ENCODE measurements around the gene ST6GALNAC3. TPM values are rescaled to one million over a fixed set of nuclear protein-coding genes. Genes with fewer than 3 reads are reported as not detected.

The ST6GALNAC3 gene
- total RNA-seq, 1 donor from 2014 or later = 23.6 TPM

GRCh38 chr1:76068542-76068941 lies 6.0 kb upstream of the ST6GALNAC3 start:
- Histone ChIP-seq H3K36me3 (no peaks in the 10 kb centered on the region), H3F3A (ENCODE audit: low read depth) (no peaks in the 10 kb centered on the region), H3K4me1 (no peaks in the 10 kb centered on the region), H3K79me2 (ENCODE audit: low read depth) (no peaks in the 10 kb centered on the region), H4K20me1 (ENCODE audit: low read depth) (no peaks in the 10 kb centered on the region), H3K27ac (no peak overlapping the region), H3K27me3 (peaks cover 3% of the 10 kb centered on the region), H3K9me3 (ENCODE audit: low read depth) (no peaks in the 10 kb centered on the region), H3K4me2 (no peak overlapping the region), H3K4me3 (no peak overlapping the region), H3K9ac (no peak overlapping the region), H2AFZ (replicated peaks) (no peak overlapping the region)
- no peak for DNase-seq (ENCODE audit: low spot score)
- Mint-ChIP-seq H3K9me3 (no peaks in the 10 kb centered on the region), H3K4me1 (peaks cover 5% of the 10 kb centered on the region), H3K27ac (no peak overlapping the region), H3K4me3 (no peak overlapping the region), H3K36me3 (no peaks in the 10 kb centered on the region), H3K27me3 (ENCODE audit: insufficient read depth, low read depth) (peaks cover 6% of the 10 kb centered on the region)
- TF ChIP-seq, protein P1, sequence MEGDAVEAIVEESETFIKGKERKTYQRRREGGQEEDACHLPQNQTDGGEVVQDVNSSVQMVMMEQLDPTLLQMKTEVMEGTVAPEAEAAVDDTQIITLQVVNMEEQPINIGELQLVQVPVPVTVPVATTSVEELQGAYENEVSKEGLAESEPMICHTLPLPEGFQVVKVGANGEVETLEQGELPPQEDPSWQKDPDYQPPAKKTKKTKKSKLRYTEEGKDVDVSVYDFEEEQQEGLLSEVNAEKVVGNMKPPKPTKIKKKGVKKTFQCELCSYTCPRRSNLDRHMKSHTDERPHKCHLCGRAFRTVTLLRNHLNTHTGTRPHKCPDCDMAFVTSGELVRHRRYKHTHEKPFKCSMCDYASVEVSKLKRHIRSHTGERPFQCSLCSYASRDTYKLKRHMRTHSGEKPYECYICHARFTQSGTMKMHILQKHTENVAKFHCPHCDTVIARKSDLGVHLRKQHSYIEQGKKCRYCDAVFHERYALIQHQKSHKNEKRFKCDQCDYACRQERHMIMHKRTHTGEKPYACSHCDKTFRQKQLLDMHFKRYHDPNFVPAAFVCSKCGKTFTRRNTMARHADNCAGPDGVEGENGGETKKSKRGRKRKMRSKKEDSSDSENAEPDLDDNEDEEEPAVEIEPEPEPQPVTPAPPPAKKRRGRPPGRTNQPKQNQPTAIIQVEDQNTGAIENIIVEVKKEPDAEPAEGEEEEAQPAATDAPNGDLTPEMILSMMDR (IDR thresholded peaks at IDR 0.05) = no peak
- no peak for TF ChIP-seq EZH2 (IDR thresholded peaks at IDR 0.05)
- no peak for TF ChIP-seq EZH2phosphoT487 (IDR thresholded peaks at IDR 0.05)

GRCh38 chr1:76068953-76069561 lies 5.5 kb upstream of the ST6GALNAC3 start:
- no peaks in the 10 kb centered on the region for H3K36me3 ChIP-seq
- Mint-ChIP-seq H3K4me1 (peaks cover 9% of the 10 kb centered on the region), H3K36me3 (no peaks in the 10 kb centered on the region), H3K4me3 (no peak overlapping the region), H3K9me3 (no peaks in the 10 kb centered on the region), H3K27me3 (ENCODE audit: insufficient read depth, low read depth) (peaks cover 6% of the 10 kb centered on the region), H3K27ac (peak overlapping the region; percentile 13)
- TF ChIP-seq EZH2 (IDR thresholded peaks at IDR 0.05) (no peak), EZH2phosphoT487 (IDR thresholded peaks at IDR 0.05) (no peak)
- TF ChIP-seq, protein P1 (IDR thresholded peaks at IDR 0.05) = no peak
- H3K79me2 ChIP-seq (ENCODE audit: low read depth) = no peaks in the 10 kb centered on the region
- no peak overlapping the region for H3K4me3 ChIP-seq
- no peak overlapping the region for H3K9ac ChIP-seq
- no peaks in the 10 kb centered on the region for H4K20me1 ChIP-seq (ENCODE audit: low read depth)
- H3K27me3 ChIP-seq = peaks cover 8% of the 10 kb centered on the region
- H3F3A ChIP-seq (ENCODE audit: low read depth) = no peaks in the 10 kb centered on the region
- no peaks in the 10 kb centered on the region for H3K4me1 ChIP-seq
- H2AFZ ChIP-seq (replicated peaks) = no peak overlapping the region
- no peak overlapping the region for H3K27ac ChIP-seq
- DNase-seq (ENCODE audit: low spot score) = no peak
- no peak overlapping the region for H3K4me2 ChIP-seq
- no peaks in the 10 kb centered on the region for H3K9me3 ChIP-seq (ENCODE audit: low read depth)

- no peak for DNase-seq (ENCODE audit: low spot score)
- Mint-ChIP-seq H3K27ac (no peak overlapping the region), H3K9me3 (no peaks in the 10 kb centered on the region), H3K4me1 (peaks cover 21% of the 10 kb centered on the region), H3K36me3 (no peaks in the 10 kb centered on the region), H3K27me3 (ENCODE audit: insufficient read depth, low read depth) (peaks cover 9% of the 10 kb centered on the region), H3K4me3 (no peak overlapping the region)
- no peak overlapping the region for H3K27ac ChIP-seq
- TF ChIP-seq EZH2 (IDR thresholded peaks at IDR 0.05) = no peak
- TF ChIP-seq EZH2phosphoT487 (IDR thresholded peaks at IDR 0.05) = no peak
- TF ChIP-seq, protein P1 (IDR thresholded peaks at IDR 0.05) = no peak
- H3K36me3 ChIP-seq = no peaks in the 10 kb centered on the region
- H4K20me1 ChIP-seq (ENCODE audit: low read depth) = no peaks in the 10 kb centered on the region
- H3F3A ChIP-seq (ENCODE audit: low read depth) = peaks cover 3% of the 10 kb centered on the region
- H3K27me3 ChIP-seq = peaks cover 8% of the 10 kb centered on the region
- H3K4me3 ChIP-seq = no peak overlapping the region
- no peak overlapping the region for H2AFZ ChIP-seq (replicated peaks)
- peaks cover 3% of the 10 kb centered on the region for H3K4me1 ChIP-seq
- H3K79me2 ChIP-seq (ENCODE audit: low read depth) = peaks cover 8% of the 10 kb centered on the region
- no peaks in the 10 kb centered on the region for H3K9me3 ChIP-seq (ENCODE audit: low read depth)
- H3K4me2 ChIP-seq = no peak overlapping the region
- no peak overlapping the region for H3K9ac ChIP-seq
Observed at GRCh38 chr1:76070538-76070937, 4.0 kb upstream of the ST6GALNAC3 start.
